ENCODE data around the gene UROS.

Gene UROS

GRCh38 chr10:125828311-125828710 is 5.3 kb upstream of the UROS start:
- DNase-seq = no peak

- DNase-seq = no peak
Observed at GRCh38 chr10:125827133-125827532, 4.1 kb upstream of the UROS start.

- no peak for DNase-seq
Observed at GRCh38 chr10:125824736-125825135, 1.7 kb upstream of the UROS start.

- peak; percentile 4 for DNase-seq
Observed at GRCh38 chr10:125823663-125824251, 699 bp upstream of the UROS start.

- DNase-seq = no peak
Observed at GRCh38 chr10:125820701-125821100, 2.4 kb downstream of the UROS start.

- DNase-seq = no peak
Observed at GRCh38 chr10:125817337-125817946, 5.6 kb downstream of the UROS start.

- DNase-seq = no peak
Observed at GRCh38 chr10:125816548-125816947, 6.5 kb downstream of the UROS start.

GRCh38 chr10:125815764-125816163 is 7.3 kb downstream of the UROS start:
- no peak for DNase-seq

GRCh38 chr10:125812128-125812750 is 10.8 kb downstream of the UROS start:
- no peak for DNase-seq

- no peak for DNase-seq
Observed at GRCh38 chr10:125811251-125811650, 11.8 kb downstream of the UROS start.

- DNase-seq = no peak
Observed at GRCh38 chr10:125808047-125808446, 15.0 kb downstream of the UROS start.

GRCh38 chr10:125802739-125803138 is 20.3 kb downstream of the UROS start:
- DNase-seq = no peak

GRCh38 chr10:125802131-125802530 is 20.9 kb downstream of the UROS start:
- DNase-seq = no peak

GRCh38 chr10:125801574-125801973 is 21.5 kb downstream of the UROS start:
- DNase-seq = no peak

- no peak for DNase-seq
Observed at GRCh38 chr10:125799451-125800182, 23.4 kb downstream of the UROS start.

- DNase-seq = no peak
Observed at GRCh38 chr10:125797994-125798662, 24.9 kb downstream of the UROS start.

- DNase-seq = no peak
Observed at GRCh38 chr10:125797424-125797823, 25.6 kb downstream of the UROS start.

- DNase-seq = no peak
Observed at GRCh38 chr10:125795637-125796190, 27.3 kb downstream of the UROS start.

GRCh38 chr10:125795128-125795527 is 27.9 kb downstream of the UROS start:
- no peak for DNase-seq

GRCh38 chr10:125792342-125793300 is 30.4 kb downstream of the UROS start:
- no peak for DNase-seq

GRCh38 chr10:125788156-125789034 is 34.7 kb downstream of the UROS start:
- DNase-seq = no peak

All from CD4-positive, alpha-beta T cell treated with Interleukin-17A for 4 hours (primary cell).